Endodermal cell (in vitro differentiated cells): ENCODE measurements around the gene KIF26A. TPM values are rescaled to one million over a fixed set of nuclear protein-coding genes. Genes with fewer than 3 reads are reported as not detected.

Experiments used
- DNase-seq: peaks from one replicate; pipeline ENCODE4 v3.0.0-alpha.2; 2017
- H3K27ac ChIP-seq: 2 replicates; pipeline ENCODE4 v1.5.1; 2013; ENCODE audit warnings: mild to moderate bottlenecking, low read depth, low read length, moderate library complexity
- H3K27me3 ChIP-seq: 2 replicates; pipeline ENCODE4 v1.6.1; 2013; ENCODE audit warnings: mild to moderate bottlenecking, low read length, moderate library complexity; ENCODE audit not compliant: insufficient read depth, control insufficient read depth, poor library complexity, severe bottlenecking
- H3K36me3 ChIP-seq: 2 replicates; pipeline ENCODE4 v1.7.0; 2013; ENCODE audit warnings: mild to moderate bottlenecking, low read length, moderate library complexity; ENCODE audit not compliant: control insufficient read depth, insufficient read depth
- H3K4me1 ChIP-seq: one replicate; pipeline ENCODE4 v1.7.0; 2013; ENCODE audit warnings: low read length; ENCODE audit not compliant: control insufficient read depth, insufficient read depth
- H3K4me3 ChIP-seq: 2 replicates; pipeline ENCODE4 v1.5.1; 2013; ENCODE audit warnings: mild to moderate bottlenecking, low read length, moderate library complexity
- H3K9ac ChIP-seq: 2 replicates; pipeline ENCODE4 v1.6.1; 2013; ENCODE audit warnings: mild to moderate bottlenecking, low read length, moderate library complexity; ENCODE audit not compliant: poor library complexity, severe bottlenecking; ENCODE audit errors: extremely low read depth
- H3K9me3 ChIP-seq: 2 replicates; pipeline ENCODE4 v1.6.1; 2013; ENCODE audit warnings: mild to moderate bottlenecking, low read length, moderate library complexity; ENCODE audit not compliant: control insufficient read depth
- H3K27ac Mint-ChIP-seq: 2 replicates; pipeline ENCODE4 v1.8.0; 2020; ENCODE audit warnings: mixed read lengths
- H3K27me3 Mint-ChIP-seq: 2 replicates; pipeline ENCODE4 v1.8.0; 2021; ENCODE audit warnings: mild to moderate bottlenecking, mixed read lengths; ENCODE audit not compliant: insufficient read depth
- H3K36me3 Mint-ChIP-seq: 2 replicates; pipeline ENCODE4 v1.8.0; 2020; ENCODE audit warnings: low read depth, mixed read lengths
- H3K4me1 Mint-ChIP-seq: 2 replicates; pipeline ENCODE4 v1.8.0; 2020; ENCODE audit warnings: mixed read lengths
- H3K4me3 Mint-ChIP-seq: 2 replicates; pipeline ENCODE4 v1.8.0; 2020; ENCODE audit warnings: mild to moderate bottlenecking, moderate library complexity, mixed read lengths
- H3K9me3 Mint-ChIP-seq: 2 replicates; pipeline ENCODE4 v1.8.0; 2020; ENCODE audit warnings: mild to moderate bottlenecking, mixed read lengths
- WGBS, 2 experiments: methylation state at CpG; one replicate each; pipeline versions ENCODE4 v1.1.5 to v1.1.7; 2013; ENCODE audit warnings: missing lambda C conversion rate in 2 of 2, mixed read lengths in 1 of 2; ENCODE audit not compliant: insufficient coverage in 1 of 2, insufficient read length in 1 of 2; 5-methylcytosine and 5-hydroxymethylcytosine counted together
- total RNA-seq, 2 donors: library from RNA; stranded (reverse); fragmentation: NEBNext Ultra II Directional in 1 of 2; extraction: Animal tissue kit (Norgen Biotek cat#: 25700) in 1 of 2; gene quantifications; 2 replicates in 1 of 2; 3 replicates in 1 of 2; pipeline ENCODE4 v1.2.1, GENCODE V29; 2021
- TF ChIP-seq, protein P1 (sequence below): fragments of 200-600 bp; sonication (generic); conservative IDR thresholded peaks from 2 replicates; pipeline ENCODE4 v1.5.0; 2021; ENCODE audit warnings: antibody characterized with exemption, mild to moderate bottlenecking

The KIF26A gene
- total RNA-seq, 2 donors from 2014 or later: 36.7 to 54.8 TPM

DNA sequence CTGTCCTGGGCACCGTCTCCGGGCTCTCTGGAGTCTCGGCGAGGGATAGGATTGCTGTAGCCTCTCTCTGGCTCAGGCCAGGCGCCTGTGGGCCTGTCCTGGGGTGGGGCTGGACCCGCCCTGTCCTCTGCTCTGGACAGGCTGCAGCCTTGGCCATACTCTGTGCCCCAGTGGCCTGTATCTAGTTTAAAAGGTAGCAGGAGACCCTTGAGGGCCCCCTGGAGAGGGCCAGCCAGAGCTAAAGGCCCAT lies 1.8 kb downstream of the KIF26A start:
- Mint-ChIP-seq H3K4me1 (peaks cover 16% of the 10 kb centered on the region), H3K36me3 (peaks cover 7% of the 10 kb centered on the region), H3K9me3 (no peaks in the 10 kb centered on the region), H3K27me3 (peaks cover 20% of the 10 kb centered on the region), H3K27ac (no peak overlapping the region), H3K4me3 (peak overlapping the region; percentile 68)
- Histone ChIP-seq H3K9me3 (no peaks in the 10 kb centered on the region), H3K36me3 (peaks cover 4% of the 10 kb centered on the region), H3K4me3 (peak overlapping the region; percentile 89), H3K9ac (no peak overlapping the region), H3K27me3 (peaks cover 21% of the 10 kb centered on the region), H3K4me1 (peaks cover 4% of the 10 kb centered on the region), H3K27ac (no peak overlapping the region)
- WGBS, 2 experiments: 53 to 71% methylated on average over 4 to 6 of the region's 6 CpGs
- DNase-seq: no peak
- TF ChIP-seq, protein P1, sequence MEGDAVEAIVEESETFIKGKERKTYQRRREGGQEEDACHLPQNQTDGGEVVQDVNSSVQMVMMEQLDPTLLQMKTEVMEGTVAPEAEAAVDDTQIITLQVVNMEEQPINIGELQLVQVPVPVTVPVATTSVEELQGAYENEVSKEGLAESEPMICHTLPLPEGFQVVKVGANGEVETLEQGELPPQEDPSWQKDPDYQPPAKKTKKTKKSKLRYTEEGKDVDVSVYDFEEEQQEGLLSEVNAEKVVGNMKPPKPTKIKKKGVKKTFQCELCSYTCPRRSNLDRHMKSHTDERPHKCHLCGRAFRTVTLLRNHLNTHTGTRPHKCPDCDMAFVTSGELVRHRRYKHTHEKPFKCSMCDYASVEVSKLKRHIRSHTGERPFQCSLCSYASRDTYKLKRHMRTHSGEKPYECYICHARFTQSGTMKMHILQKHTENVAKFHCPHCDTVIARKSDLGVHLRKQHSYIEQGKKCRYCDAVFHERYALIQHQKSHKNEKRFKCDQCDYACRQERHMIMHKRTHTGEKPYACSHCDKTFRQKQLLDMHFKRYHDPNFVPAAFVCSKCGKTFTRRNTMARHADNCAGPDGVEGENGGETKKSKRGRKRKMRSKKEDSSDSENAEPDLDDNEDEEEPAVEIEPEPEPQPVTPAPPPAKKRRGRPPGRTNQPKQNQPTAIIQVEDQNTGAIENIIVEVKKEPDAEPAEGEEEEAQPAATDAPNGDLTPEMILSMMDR: no peak

GRCh38 chr14:104140463-104141331 lies 2.3 kb downstream of the KIF26A start:
- DNase-seq: peak; percentile 28
- WGBS, 2 experiments: 74 to 87% methylated on average over 6 to 12 of the region's 12 CpGs
- TF ChIP-seq, protein P1: no peak
- Histone ChIP-seq H3K4me3 (peak overlapping the region; percentile 89), H3K9me3 (no peaks in the 10 kb centered on the region), H3K27me3 (peaks cover 16% of the 10 kb centered on the region), H3K27ac (no peak overlapping the region), H3K36me3 (peaks cover 4% of the 10 kb centered on the region), H3K4me1 (peaks cover 4% of the 10 kb centered on the region), H3K9ac (no peak overlapping the region)
- H3K9me3 Mint-ChIP-seq: no peaks in the 10 kb centered on the region
- peak overlapping the region; percentile 68 for H3K4me3 Mint-ChIP-seq
- no peak overlapping the region for H3K27ac Mint-ChIP-seq
- peaks cover 15% of the 10 kb centered on the region for H3K27me3 Mint-ChIP-seq
- peaks cover 9% of the 10 kb centered on the region for H3K36me3 Mint-ChIP-seq
- peaks cover 18% of the 10 kb centered on the region for H3K4me1 Mint-ChIP-seq

GRCh38 chr14:104141621-104142091 lies 3.3 kb downstream of the KIF26A start:
- Mint-ChIP-seq H3K4me1 (peaks cover 21% of the 10 kb centered on the region), H3K27me3 (peaks cover 8% of the 10 kb centered on the region), H3K36me3 (peaks cover 9% of the 10 kb centered on the region), H3K4me3 (no peak overlapping the region), H3K9me3 (no peaks in the 10 kb centered on the region), H3K27ac (no peak overlapping the region)
- Histone ChIP-seq H3K9me3 (no peaks in the 10 kb centered on the region), H3K27ac (no peak overlapping the region), H3K4me1 (peaks cover 4% of the 10 kb centered on the region), H3K27me3 (peaks cover 8% of the 10 kb centered on the region), H3K9ac (no peak overlapping the region), H3K4me3 (no peak overlapping the region), H3K36me3 (peaks cover 4% of the 10 kb centered on the region)
- peak; percentile 25 for DNase-seq
- TF ChIP-seq, protein P1: no peak
- WGBS, 2 experiments: 93 to 94% methylated on average over 11 to 15 of the region's 15 CpGs
